HG03103 (cell line): ENCODE measurements around the gene SOX8.

ENCODE experiments used
- ATAC-seq: cut with Tn5 transposase; IDR thresholded peaks from one replicate; pipeline ENCODE4 v1.9.1; 2021; ENCODE audit warnings: low read depth; ENCODE audit not compliant: unreplicated experiment

Gene SOX8

DNA sequence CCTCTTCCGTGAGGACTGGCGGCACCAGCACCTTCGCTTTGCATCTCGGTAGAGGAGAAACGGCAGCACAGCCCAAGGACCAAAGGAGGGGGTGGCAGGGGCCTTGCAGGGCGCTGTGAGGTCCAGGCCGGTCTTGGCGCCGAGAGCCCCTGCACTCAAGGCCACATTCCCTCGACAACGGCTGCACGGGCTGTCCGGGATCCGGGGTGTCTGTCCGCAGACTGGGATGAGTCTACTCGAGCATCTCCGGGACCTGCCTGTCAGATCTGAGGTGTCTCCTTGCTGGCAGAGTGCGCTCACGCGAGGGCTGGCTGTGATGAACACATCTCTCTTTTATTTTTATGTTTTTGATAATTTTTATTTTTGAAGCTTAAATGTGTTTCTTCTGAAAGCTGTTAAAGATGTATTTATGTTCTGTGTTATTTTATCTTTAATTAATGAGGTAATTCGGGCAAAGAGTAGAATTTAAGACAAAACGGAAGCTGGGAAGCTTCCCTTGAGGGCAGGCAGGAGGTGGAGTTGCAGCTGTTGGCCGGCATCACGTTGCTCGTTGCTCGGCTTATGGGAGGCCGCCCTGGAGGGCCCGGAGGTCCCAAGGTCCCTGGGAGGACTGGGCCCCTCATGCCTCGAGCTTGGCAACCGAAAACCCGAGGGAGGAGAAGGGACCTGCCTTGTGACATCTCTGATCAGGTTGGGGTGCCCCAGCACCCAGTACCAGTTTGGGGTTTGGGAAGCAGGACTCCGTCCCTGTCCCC, 4.3 kb downstream of the SOX8 start:
- ATAC-seq: no peak

DNA sequence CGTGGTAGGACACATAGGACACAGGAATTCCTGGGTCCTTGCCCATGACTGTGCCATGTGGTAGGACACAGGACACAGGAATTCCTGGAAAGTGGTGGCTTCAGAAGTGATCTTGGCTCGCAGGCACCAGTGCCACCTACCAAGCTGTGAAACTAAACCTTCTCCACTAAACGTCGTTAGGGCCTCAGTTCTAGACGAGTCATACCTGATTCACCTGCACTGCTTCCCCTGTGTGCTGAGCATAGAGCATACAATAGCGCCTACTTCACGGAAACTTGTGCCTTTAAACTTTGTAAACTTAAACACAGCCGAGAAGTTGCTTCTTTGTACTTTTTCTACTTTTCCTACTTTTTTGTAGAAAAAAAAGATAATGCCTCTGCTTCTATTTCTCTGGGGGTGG, 4.8 kb downstream of the SOX8 start:
- no peak for ATAC-seq

GRCh38 chr16:986925-987582, 5.5 kb downstream of the SOX8 start:
- ATAC-seq: no peak

GRCh38 chr16:987906-988305, 6.3 kb downstream of the SOX8 start:
- ATAC-seq: no peak

- no peak for ATAC-seq
Measured at GRCh38 chr16:988471-989353, 7.1 kb downstream of the SOX8 start.

DNA sequence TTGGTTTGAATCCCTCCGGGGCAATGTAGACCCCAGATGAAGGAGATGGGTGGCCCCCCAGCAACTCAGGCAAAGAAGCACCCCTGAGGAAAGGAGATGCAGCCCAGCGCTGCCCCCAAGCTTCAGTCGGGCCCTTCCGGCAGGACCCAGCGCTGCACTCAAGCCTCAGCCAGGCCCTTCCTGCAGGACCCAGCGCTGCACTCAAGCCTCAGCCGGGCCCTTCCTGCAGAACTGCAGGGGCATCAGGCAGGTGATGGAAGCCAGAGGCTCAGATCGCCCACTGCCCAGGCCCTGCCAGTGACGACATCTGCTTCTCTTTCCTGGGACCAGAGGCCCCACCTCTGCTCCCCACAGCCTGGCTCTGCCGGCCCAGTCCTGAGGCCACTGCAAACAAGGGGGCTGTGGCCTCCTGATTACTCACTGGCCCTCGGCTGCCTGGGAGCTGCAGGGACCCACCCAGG, 7.8 kb downstream of the SOX8 start:
- ATAC-seq: no peak

- ATAC-seq: no peak
Measured at GRCh38 chr16:990516-991291, 9.1 kb downstream of the SOX8 start.

DNA sequence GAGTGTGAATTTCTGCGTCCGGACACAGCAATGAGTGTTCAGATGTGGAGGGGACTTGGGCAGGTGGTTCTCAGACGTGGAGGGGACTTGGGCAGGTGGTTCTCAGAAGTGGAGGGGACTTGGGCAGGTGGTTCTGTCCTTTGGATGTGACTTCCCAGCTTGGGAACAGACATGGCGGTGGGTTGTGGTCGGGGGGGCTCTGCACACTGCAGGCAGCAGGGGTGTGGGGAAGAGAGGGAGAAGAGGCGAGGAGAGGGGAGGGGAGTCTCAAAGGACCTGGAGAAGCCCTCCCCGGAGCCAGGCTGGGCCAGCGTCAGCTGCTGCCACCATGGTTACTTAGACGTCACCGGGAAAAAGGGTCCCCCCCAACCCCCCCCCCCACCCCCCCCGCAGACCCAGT, 9.8 kb downstream of the SOX8 start:
- ATAC-seq: no peak

DNA sequence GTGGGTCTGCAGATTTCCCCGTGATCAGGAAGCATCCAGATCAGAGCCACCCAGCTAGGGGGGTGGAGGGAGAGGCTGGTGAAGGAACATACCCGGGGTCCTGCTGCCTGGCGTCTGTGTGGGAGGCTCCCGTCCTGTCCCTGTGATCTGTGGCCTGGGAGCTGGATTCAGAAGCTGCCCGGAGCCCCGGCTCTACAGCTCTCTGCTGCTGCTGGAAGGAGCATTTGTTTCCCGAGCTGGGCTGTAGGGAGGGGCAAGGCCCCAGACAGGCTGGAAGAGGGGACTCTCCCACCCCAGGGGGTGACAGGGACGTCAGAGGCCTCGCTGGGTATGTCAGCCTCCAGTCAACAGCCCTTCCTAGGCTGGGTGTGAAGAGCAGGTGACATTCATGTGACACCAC, 10.2 kb downstream of the SOX8 start:
- no peak for ATAC-seq

- ATAC-seq: no peak
Measured at GRCh38 chr16:993731-994130, 12.2 kb downstream of the SOX8 start.

- no peak for ATAC-seq
Measured at GRCh38 chr16:995087-995486, 13.5 kb downstream of the SOX8 start.

GRCh38 chr16:995783-996182, 14.2 kb downstream of the SOX8 start:
- no peak for ATAC-seq

GRCh38 chr16:996681-997080, 15.1 kb downstream of the SOX8 start:
- ATAC-seq: no peak

DNA sequence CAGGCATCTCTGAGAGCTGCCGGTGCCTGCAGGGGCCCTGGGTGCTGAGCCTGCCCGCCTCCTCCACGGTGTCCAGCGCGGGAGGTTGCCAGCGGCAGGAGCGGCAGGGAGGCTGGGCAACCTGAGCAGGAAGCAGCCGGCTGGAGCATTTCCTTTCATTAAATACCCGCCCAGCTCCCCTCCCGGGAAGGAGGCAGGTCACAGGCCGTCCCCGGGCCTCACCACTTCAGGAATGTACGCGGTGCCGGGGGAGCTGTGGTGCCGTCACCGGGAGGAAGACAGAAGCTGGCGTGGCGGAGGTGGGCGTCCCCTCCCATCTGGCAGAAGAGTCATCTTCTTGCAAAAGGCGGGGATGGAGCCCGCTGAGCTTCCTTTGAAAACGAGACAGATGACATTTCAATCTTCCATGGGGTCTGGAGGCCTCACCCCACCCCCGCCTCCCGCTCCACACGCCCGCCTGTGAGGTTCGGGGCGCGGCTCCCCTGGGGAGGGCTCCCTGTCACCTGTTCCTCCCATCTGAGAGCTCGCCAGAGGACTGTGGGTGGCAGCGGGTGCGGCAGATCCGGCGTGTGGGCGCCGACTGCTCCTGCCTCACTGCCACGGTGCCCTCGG, 16.0 kb downstream of the SOX8 start:
- no peak for ATAC-seq

- ATAC-seq: no peak
Measured at GRCh38 chr16:998211-998610, 16.6 kb downstream of the SOX8 start.

DNA sequence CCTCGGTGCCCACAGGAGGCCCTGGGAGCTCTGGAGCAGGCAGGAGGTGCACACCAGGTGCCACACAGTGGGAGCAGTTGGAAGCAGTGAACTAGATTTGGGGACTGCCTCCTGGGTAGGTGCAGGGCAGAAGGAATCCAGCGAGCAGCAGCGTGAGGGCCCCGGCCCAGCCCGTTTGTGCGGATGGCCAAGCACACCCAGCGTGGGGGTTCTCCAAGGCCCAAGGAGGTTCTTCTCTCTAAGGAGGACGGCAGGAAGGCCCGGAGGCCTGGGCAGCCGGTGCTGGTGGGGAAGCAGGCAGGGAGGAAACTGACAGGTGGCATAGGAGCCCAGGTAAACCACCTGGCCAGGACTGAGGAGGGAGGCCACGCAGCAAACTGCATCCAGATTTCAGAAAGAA, 17.0 kb downstream of the SOX8 start:
- no peak for ATAC-seq

GRCh38 chr16:999677-1000076, 18.1 kb downstream of the SOX8 start:
- no peak for ATAC-seq

DNA sequence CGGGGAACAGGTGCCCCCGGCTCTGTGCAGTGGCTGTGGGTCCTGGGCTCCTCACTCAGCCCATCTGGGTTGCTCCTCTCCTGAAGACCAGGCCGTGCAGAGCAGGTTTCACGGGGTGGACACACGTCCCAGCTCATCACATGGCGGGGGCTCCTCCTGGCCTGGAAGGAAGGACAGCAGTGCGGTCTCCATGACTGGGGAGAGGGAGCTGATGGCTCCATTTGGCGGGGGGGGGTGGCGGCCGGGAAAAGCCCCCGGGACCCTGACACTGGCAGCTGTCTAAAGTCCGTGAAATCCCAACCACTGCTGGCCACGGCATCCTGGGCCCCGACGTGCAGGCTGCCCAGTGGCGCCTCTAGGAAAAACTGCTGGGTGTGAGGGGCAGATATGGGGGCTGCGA, 19.0 kb downstream of the SOX8 start:
- ATAC-seq: no peak

DNA sequence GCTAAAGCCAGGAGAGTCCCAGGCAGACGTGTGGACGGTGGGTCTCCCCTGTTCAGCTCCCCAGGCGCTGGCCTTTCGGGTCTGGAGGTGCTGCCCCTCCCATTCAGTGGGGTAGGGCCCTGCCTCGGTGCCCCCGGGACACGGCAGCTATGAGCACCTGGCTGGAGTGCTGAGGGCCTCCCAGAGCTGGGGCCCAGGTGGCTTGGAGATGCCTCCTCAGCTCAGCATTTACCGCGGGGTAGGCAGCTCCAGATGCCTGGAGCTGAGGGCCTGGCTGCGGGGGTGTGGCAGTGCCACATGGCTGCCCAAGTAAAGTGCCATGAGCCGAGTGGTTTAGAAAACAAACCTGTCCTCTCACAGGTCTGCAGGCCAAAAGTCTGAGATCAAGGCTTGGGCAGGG, 19.5 kb downstream of the SOX8 start:
- no peak for ATAC-seq
